GM19238 (cell line): ENCODE data around the gene SEPSECS.

ENCODE experiments used
- DNase-seq: peaks from one replicate; pipeline ENCODE4 v3.0.0; 2011; ENCODE audit warnings: low spot score; ENCODE audit not compliant: insufficient read length

The SEPSECS gene

GRCh38 chr4:25159837-25160713, at the start of gene SEPSECS:
Gene SEPSECS (minus strand): TSS chr4:25160449. CDS start chr4:25160369, 80 bp downstream.
- DNase-seq = peak; percentile 53

- no peak for DNase-seq
These were observed 49.5 kb upstream of the SEPSECS start for GRCh38 chr4:25209702-25210101.

GRCh38 chr4:25207997-25208396, 47.7 kb upstream of the SEPSECS start:
- DNase-seq = no peak

- no peak for DNase-seq
These were observed 38.5 kb upstream of the SEPSECS start for GRCh38 chr4:25198713-25199112.

- no peak for DNase-seq
These were observed 30.2 kb upstream of the SEPSECS start for GRCh38 chr4:25190407-25190806.

- no peak for DNase-seq
These were observed 23.8 kb upstream of the SEPSECS start for GRCh38 chr4:25184056-25184455.

- DNase-seq = no peak
These were observed 22.7 kb upstream of the SEPSECS start for GRCh38 chr4:25182937-25183336.

- peak; percentile 14 for DNase-seq
These were observed 20.4 kb upstream of the SEPSECS start for GRCh38 chr4:25180524-25181131.

- no peak for DNase-seq
These were observed 18.6 kb upstream of the SEPSECS start for GRCh38 chr4:25178838-25179261.

GRCh38 chr4:25177147-25177546, 16.9 kb upstream of the SEPSECS start:
- DNase-seq = no peak

GRCh38 chr4:25174674-25175073, 14.4 kb upstream of the SEPSECS start:
- no peak for DNase-seq

GRCh38 chr4:25172961-25173915, 13.0 kb upstream of the SEPSECS start:
- no peak for DNase-seq

GRCh38 chr4:25171201-25171865, 11.1 kb upstream of the SEPSECS start:
- DNase-seq = no peak

- no peak for DNase-seq
These were observed 9.2 kb upstream of the SEPSECS start for GRCh38 chr4:25169446-25169845.

- no peak for DNase-seq
These were observed 5.7 kb upstream of the SEPSECS start for GRCh38 chr4:25165916-25166315.

GRCh38 chr4:25163196-25163595, 2.9 kb upstream of the SEPSECS start:
- no peak for DNase-seq

- no peak for DNase-seq
These were observed 2.3 kb upstream of the SEPSECS start for GRCh38 chr4:25162566-25162965.

- DNase-seq = no peak
These were observed 1.3 kb upstream of the SEPSECS start for GRCh38 chr4:25161593-25161950.

GRCh38 chr4:25160714-25161592, 704 bp upstream of the SEPSECS start:
- DNase-seq = no peak

GRCh38 chr4:25158817-25159216, 1.4 kb downstream of the SEPSECS start:
- no peak for DNase-seq
